22Rv1 (cell line): ENCODE results near the gene TNFRSF21.

Experiments used
- ZFX ChIP-seq: fragments of 450-650 bp; IDR thresholded peaks from 2 replicates; pipeline ENCODE4 v1.6.1; 2017; ENCODE audit warnings: antibody characterized with exemption, borderline replicate concordance
- TF ChIP-seq, protein P1 (sequence below): fragments of 450-650 bp; IDR thresholded peaks from 2 replicates; pipeline ENCODE4 v1.5.1; 2017; ENCODE audit warnings: mild to moderate bottlenecking

GRCh38 chr6:47206626-47207025 lies 103.1 kb downstream of the TNFRSF21 start:
- TF ChIP-seq, protein P1, sequence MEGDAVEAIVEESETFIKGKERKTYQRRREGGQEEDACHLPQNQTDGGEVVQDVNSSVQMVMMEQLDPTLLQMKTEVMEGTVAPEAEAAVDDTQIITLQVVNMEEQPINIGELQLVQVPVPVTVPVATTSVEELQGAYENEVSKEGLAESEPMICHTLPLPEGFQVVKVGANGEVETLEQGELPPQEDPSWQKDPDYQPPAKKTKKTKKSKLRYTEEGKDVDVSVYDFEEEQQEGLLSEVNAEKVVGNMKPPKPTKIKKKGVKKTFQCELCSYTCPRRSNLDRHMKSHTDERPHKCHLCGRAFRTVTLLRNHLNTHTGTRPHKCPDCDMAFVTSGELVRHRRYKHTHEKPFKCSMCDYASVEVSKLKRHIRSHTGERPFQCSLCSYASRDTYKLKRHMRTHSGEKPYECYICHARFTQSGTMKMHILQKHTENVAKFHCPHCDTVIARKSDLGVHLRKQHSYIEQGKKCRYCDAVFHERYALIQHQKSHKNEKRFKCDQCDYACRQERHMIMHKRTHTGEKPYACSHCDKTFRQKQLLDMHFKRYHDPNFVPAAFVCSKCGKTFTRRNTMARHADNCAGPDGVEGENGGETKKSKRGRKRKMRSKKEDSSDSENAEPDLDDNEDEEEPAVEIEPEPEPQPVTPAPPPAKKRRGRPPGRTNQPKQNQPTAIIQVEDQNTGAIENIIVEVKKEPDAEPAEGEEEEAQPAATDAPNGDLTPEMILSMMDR = no peak
- TF ChIP-seq ZFX = no peak
